Sigmoid colon (tissue), 3 donors: ENCODE measurements around the gene CLEC16A.

Experiments used
- POLR2A ChIP-seq, 2 donors: fragments of 450-650 bp; IDR thresholded peaks; one replicate each; pipeline ENCODE4 v1.6.1; 2016; ENCODE audit warnings: antibody characterized with exemption in 2 of 2, mild to moderate bottlenecking in 2 of 2, moderate library complexity in 2 of 2
- TF ChIP-seq, protein P1 (sequence below), 4 experiments: fragments of 450-650 bp in 3 of 4; fragments of 200-600 bp in 1 of 4; IDR thresholded peaks; one replicate each; pipeline ENCODE4 v1.5.1; 2016 to 2019; ENCODE audit warnings: antibody characterized with exemption in 4 of 4, mild to moderate bottlenecking in 3 of 4, moderate library complexity in 2 of 4

DNA sequence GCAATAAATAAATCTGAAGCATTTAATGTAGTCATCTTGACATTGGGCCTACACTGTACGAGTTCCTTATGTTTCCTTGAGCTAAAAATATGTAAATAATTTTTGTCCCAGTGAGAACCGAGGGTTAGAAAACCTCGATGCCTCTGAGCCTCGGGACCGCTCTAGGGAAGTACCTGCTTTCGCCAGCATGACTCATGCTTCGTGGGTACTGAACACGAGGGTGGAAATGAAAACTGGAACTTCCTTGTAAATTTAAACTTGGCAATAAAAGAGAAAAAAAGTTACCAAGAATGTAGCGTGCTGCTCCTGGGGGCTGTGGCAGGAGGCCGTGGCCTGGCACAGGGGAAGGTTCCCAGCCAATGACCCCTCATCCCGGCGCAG lies 237.5 kb downstream of the CLEC16A start:
- TF ChIP-seq, protein P1, sequence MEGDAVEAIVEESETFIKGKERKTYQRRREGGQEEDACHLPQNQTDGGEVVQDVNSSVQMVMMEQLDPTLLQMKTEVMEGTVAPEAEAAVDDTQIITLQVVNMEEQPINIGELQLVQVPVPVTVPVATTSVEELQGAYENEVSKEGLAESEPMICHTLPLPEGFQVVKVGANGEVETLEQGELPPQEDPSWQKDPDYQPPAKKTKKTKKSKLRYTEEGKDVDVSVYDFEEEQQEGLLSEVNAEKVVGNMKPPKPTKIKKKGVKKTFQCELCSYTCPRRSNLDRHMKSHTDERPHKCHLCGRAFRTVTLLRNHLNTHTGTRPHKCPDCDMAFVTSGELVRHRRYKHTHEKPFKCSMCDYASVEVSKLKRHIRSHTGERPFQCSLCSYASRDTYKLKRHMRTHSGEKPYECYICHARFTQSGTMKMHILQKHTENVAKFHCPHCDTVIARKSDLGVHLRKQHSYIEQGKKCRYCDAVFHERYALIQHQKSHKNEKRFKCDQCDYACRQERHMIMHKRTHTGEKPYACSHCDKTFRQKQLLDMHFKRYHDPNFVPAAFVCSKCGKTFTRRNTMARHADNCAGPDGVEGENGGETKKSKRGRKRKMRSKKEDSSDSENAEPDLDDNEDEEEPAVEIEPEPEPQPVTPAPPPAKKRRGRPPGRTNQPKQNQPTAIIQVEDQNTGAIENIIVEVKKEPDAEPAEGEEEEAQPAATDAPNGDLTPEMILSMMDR (IDR thresholded peaks at IDR 0.05) = no peak
- no peak for TF ChIP-seq POLR2A (IDR thresholded peaks at IDR 0.05)
